ENCODE measurements around the gene RARB.

GRCh38 chr3:25619382-25619781 lies 191.3 kb downstream of the RARB start:
- no peak for TF ChIP-seq CTCF (conservative IDR thresholded peaks at IDR 0.05 in 1 of 2, IDR thresholded peaks at IDR 0.05 in 1 of 2; ENCODE audit: low read depth in 1 of 2, low read length in 2 of 2)
- no peak for TF ChIP-seq EZH2 (IDR thresholded peaks at IDR 0.05; ENCODE audit: low read length, missing control alignments)

Data from fibroblast of lung (primary cell).